Esophagus squamous epithelium (tissue), 4 donors: ENCODE data around the gene TMEM53.

ENCODE experiments used
- CTCF ChIP-seq, 6 experiments: fragments of 450-650 bp in 4 of 6; fragments of 200-600 bp in 2 of 6; sonication (generic) in 2 of 6; IDR thresholded peaks; one replicate each; pipeline ENCODE4 v1.5.1; 2016 to 2019; ENCODE audit warnings: antibody characterized with exemption in 6 of 6, mild to moderate bottlenecking in 4 of 6, moderate library complexity in 4 of 6
- POLR2A ChIP-seq, 4 donors: fragments of 450-650 bp; IDR thresholded peaks; one replicate each; pipeline ENCODE4 v1.6.1; 2017; ENCODE audit warnings: antibody characterized with exemption in 4 of 4, mild to moderate bottlenecking in 4 of 4, moderate library complexity in 3 of 4

GRCh38 chr1:44642255-44642654, 32.0 kb downstream of the TMEM53 start:
- no peak for TF ChIP-seq CTCF (IDR thresholded peaks at IDR 0.05)
- no peak for TF ChIP-seq POLR2A (IDR thresholded peaks at IDR 0.05)
